Measurements from ENCODE around the gene FSD2.
A peak's percentile ranks its signal among the peaks of the same experiment; 100 is the strongest.

Gene FSD2, protein sequence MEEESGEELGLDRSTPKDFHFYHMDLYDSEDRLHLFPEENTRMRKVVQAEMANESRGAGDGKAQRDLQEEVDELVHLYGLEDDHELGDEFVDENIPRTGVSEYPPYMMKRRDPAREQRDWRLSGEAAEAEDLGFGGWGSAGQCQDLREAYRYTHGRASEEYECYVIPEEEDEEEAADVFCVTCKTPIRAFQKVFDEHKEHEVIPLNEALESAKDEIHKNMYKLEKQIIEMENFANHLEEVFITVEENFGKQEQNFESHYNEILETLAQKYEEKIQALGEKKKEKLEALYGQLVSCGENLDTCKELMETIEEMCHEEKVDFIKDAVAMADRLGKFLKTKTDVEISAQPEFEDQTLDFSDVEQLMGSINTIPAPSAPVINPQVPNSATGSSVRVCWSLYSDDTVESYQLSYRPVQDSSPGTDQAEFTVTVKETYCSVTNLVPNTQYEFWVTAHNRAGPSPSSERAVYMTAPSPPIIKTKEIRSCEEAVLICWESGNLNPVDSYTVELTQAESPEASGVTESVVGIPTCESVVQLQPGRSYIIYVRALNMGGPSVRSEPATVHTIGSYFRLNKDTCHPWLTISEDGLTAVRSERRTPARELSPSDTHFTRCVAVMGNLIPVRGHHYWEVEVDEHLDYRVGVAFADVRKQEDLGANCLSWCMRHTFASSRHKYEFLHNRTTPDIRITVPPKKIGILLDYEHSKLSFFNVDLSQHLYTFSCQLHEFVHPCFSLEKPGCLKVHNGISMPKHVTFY

DNA sequence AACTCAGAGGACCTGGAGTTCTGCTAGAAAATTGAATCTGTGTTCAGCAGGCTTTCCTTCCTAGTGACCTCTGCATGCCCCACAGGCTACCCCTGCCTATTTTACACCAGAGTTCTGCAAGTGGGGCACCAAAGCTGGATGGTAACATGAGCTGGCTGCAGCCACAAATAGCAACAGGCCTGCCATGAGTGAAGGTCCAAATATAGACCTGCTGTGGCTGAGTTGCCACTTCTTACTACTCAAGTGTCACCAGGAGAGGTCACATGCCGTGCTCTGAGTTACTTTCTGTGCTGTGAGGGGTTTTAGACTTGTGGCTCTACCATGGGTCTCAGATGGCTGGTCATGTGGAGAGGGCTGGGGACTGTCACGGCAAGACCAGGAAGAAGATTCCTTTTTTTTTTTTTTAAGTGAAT is at the start of gene FSD2:
Gene FSD2, minus strand, starts transcription at position 76 of the 413 bp plus-strand sequence. CDS start 18,679 bp downstream, outside the sequence.
- TF ChIP-seq, protein P1, sequence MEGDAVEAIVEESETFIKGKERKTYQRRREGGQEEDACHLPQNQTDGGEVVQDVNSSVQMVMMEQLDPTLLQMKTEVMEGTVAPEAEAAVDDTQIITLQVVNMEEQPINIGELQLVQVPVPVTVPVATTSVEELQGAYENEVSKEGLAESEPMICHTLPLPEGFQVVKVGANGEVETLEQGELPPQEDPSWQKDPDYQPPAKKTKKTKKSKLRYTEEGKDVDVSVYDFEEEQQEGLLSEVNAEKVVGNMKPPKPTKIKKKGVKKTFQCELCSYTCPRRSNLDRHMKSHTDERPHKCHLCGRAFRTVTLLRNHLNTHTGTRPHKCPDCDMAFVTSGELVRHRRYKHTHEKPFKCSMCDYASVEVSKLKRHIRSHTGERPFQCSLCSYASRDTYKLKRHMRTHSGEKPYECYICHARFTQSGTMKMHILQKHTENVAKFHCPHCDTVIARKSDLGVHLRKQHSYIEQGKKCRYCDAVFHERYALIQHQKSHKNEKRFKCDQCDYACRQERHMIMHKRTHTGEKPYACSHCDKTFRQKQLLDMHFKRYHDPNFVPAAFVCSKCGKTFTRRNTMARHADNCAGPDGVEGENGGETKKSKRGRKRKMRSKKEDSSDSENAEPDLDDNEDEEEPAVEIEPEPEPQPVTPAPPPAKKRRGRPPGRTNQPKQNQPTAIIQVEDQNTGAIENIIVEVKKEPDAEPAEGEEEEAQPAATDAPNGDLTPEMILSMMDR (IDR thresholded peaks at IDR 0.05; ENCODE audit: low read length): peak; percentile 25
- TF ChIP-seq EZH2phosphoT487 (IDR thresholded peaks at IDR 0.05; ENCODE audit: low read length) (no peak), EZH2 (optimal IDR thresholded peaks at IDR 0.05; ENCODE audit: low read depth, low read length) (no peak)
- Histone ChIP-seq H3K36me3 (replicated peaks; ENCODE audit: insufficient read depth, low read length) (no peaks in the 10 kb centered on the region), H3K79me2 (ENCODE audit: low read length) (peaks cover 9% of the 10 kb centered on the region), H3K9ac (ENCODE audit: low read length) (peak within 1 kb of the TSS; percentile 27; the same call in 1 of the 2 replicates), H3K4me3 (ENCODE audit: low read length) (peak within 1 kb of the TSS; percentile 1; the same call in 1 of the 2 replicates), H3K4me1 (ENCODE audit: low read length) (peaks cover 36% of the 10 kb centered on the region), H3F3A (ENCODE audit: insufficient read depth, low read length) (peaks cover 36% of the 10 kb centered on the region), H3K9me3 (replicated peaks; ENCODE audit: insufficient read depth, low read length) (no peaks in the 10 kb centered on the region), H2AFZ (ENCODE audit: low read length) (peak within 1 kb of the TSS; percentile 10), H4K20me1 (ENCODE audit: insufficient read depth, low read length) (0 out of 2 replicates have a peak, but pooled peaks cover 7% of the 10 kb centered on the region), H3K4me2 (ENCODE audit: low read depth, low read length) (peak within 1 kb of the TSS; percentile 50), H3K27me3 (replicated peaks; ENCODE audit: insufficient read depth, low read length) (no peaks in the 10 kb centered on the region), H3K9me2 (replicated peaks; ENCODE audit: insufficient read depth, low read length) (no peaks in the 10 kb centered on the region), H3K27ac (ENCODE audit: low read length) (peak within 1 kb of the TSS; percentile 75)
- DNase-seq: peak; percentile 91

DNA sequence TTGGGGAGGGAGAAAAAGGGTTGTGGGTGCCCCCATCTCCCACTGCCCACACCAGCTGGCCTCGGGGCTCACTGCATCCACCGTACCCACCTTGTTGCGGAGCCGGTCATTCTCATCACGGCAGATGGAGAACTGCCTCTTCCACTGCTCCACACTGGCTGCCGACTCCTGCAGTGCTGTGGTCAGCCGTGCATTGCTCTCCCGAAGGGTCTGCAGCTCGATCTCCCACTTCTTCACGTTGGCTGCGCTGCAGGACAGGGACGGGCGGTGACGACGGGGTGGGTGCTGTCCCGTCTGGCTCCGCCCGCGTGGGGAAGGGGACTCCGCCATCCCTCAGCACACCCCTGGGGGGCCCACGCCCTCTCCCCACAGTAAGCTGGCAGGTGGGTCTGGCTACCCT is 48.7 kb upstream of the FSD2 start:
- H3K79me2 ChIP-seq (ENCODE audit: low read length): no peaks in the 10 kb centered on the region
- no peak for TF ChIP-seq EZH2 (optimal IDR thresholded peaks at IDR 0.05; ENCODE audit: low read depth, low read length)
- no peak for TF ChIP-seq EZH2phosphoT487 (IDR thresholded peaks at IDR 0.05; ENCODE audit: low read length)
- TF ChIP-seq, protein P1 (IDR thresholded peaks at IDR 0.05; ENCODE audit: low read length): no peak
- H4K20me1 ChIP-seq (ENCODE audit: insufficient read depth, low read length): no peaks in the 10 kb centered on the region
- no peak overlapping the region for H3K9ac ChIP-seq (ENCODE audit: low read length)
- no peak overlapping the region for H3K27ac ChIP-seq (ENCODE audit: low read length)
- H3K4me1 ChIP-seq (ENCODE audit: low read length): no peaks in the 10 kb centered on the region
- no peak overlapping the region for H2AFZ ChIP-seq (ENCODE audit: low read length)
- H3F3A ChIP-seq (ENCODE audit: insufficient read depth, low read length): no peaks in the 10 kb centered on the region
- H3K9me2 ChIP-seq (replicated peaks; ENCODE audit: insufficient read depth, low read length): no peaks in the 10 kb centered on the region
- no peaks in the 10 kb centered on the region for H3K27me3 ChIP-seq (replicated peaks; ENCODE audit: insufficient read depth, low read length)
- no peak for DNase-seq
- no peak overlapping the region for H3K4me2 ChIP-seq (ENCODE audit: low read depth, low read length)
- no peaks in the 10 kb centered on the region for H3K36me3 ChIP-seq (replicated peaks; ENCODE audit: insufficient read depth, low read length)
- no peaks in the 10 kb centered on the region for H3K9me3 ChIP-seq (replicated peaks; ENCODE audit: insufficient read depth, low read length)
- H3K4me3 ChIP-seq (ENCODE audit: low read length): no peak overlapping the region

DNA sequence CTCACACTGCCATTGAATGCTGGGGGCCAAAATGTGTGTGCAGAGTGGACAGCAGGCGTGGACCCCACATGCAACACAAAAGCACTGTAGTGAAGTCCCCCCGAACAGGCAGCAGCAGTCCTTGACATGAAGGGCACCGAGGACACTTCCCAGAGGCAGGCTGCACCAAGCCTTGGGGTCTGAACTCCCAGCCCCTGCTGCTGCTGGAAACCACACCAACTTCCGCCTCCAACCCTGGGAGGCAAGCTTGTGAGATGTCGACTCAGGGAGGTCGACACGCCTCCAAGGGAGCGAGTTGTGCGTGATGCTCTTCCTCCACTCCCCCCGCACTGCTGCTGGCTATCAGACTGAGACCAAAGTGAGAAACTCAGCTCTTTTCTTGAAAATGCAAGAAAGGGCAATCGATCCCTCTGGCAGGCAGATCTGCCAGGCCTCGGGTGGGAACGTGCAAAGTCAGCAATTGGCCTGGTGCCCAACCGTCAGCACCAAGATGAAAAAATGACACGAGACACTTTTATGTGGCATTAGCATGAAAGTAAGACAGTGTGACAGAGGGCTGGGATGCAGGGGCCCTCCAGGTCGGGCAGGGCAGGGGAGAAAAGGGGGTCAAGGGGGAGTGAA is 47.2 kb upstream of the FSD2 start:
- Histone ChIP-seq H3K27me3 (replicated peaks; ENCODE audit: insufficient read depth, low read length) (no peaks in the 10 kb centered on the region), H3K4me3 (ENCODE audit: low read length) (no peak overlapping the region), H3K9me2 (replicated peaks; ENCODE audit: insufficient read depth, low read length) (no peaks in the 10 kb centered on the region), H2AFZ (ENCODE audit: low read length) (no peak overlapping the region), H4K20me1 (ENCODE audit: insufficient read depth, low read length) (no peaks in the 10 kb centered on the region), H3K79me2 (ENCODE audit: low read length) (no peaks in the 10 kb centered on the region), H3K4me1 (ENCODE audit: low read length) (no peaks in the 10 kb centered on the region), H3K27ac (ENCODE audit: low read length) (no peak overlapping the region), H3K9ac (ENCODE audit: low read length) (no peak overlapping the region), H3F3A (ENCODE audit: insufficient read depth, low read length) (no peaks in the 10 kb centered on the region), H3K9me3 (replicated peaks; ENCODE audit: insufficient read depth, low read length) (no peaks in the 10 kb centered on the region), H3K36me3 (replicated peaks; ENCODE audit: insufficient read depth, low read length) (no peaks in the 10 kb centered on the region), H3K4me2 (ENCODE audit: low read depth, low read length) (no peak overlapping the region)
- DNase-seq: no peak
- TF ChIP-seq, protein P1 (IDR thresholded peaks at IDR 0.05; ENCODE audit: low read length): no peak
- TF ChIP-seq EZH2phosphoT487 (IDR thresholded peaks at IDR 0.05; ENCODE audit: low read length): no peak
- TF ChIP-seq EZH2 (optimal IDR thresholded peaks at IDR 0.05; ENCODE audit: low read depth, low read length): no peak
